Measurements from ENCODE around the gene CGGBP1.

DNA sequence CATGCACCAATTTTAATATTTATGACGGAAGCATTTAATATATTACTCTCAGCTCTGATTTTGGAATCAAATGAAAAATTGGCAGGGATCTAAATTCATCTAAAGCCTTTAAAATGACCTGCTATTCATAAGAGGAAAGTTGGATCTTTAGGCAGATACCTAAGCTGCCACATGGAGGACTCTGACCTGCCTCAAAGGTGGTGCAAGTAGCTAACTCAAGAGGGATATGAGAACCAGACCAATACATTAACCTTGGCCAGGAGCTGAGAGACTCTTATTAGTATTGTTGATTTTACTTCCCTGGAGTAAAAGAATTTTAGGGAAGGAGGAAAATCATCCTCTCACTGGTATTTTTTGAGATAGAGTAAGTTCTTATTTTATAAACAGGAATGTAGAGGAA, 17.9 kb upstream of the CGGBP1 start:
- TF ChIP-seq, protein P1, sequence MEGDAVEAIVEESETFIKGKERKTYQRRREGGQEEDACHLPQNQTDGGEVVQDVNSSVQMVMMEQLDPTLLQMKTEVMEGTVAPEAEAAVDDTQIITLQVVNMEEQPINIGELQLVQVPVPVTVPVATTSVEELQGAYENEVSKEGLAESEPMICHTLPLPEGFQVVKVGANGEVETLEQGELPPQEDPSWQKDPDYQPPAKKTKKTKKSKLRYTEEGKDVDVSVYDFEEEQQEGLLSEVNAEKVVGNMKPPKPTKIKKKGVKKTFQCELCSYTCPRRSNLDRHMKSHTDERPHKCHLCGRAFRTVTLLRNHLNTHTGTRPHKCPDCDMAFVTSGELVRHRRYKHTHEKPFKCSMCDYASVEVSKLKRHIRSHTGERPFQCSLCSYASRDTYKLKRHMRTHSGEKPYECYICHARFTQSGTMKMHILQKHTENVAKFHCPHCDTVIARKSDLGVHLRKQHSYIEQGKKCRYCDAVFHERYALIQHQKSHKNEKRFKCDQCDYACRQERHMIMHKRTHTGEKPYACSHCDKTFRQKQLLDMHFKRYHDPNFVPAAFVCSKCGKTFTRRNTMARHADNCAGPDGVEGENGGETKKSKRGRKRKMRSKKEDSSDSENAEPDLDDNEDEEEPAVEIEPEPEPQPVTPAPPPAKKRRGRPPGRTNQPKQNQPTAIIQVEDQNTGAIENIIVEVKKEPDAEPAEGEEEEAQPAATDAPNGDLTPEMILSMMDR (conservative IDR thresholded peaks at IDR 0.05 in 1 of 2, IDR thresholded peaks at IDR 0.05 in 1 of 2; ENCODE audit: extremely low read depth in 1 of 2, insufficient read depth in 1 of 2, low read depth in 1 of 2, low read length in 2 of 2) = no peak
- TF ChIP-seq EZH2 (IDR thresholded peaks at IDR 0.05; ENCODE audit: borderline replicate concordance, low read length) = no peak
